HG03520 (cell line): Measurements from ENCODE around the gene HMX3.
"Not testable (repeated sequence)": the region's sequence is repeated elsewhere in the genome, so short reads cannot be mapped to it uniquely, and the experiment has no call there.

ENCODE experiments used
- ATAC-seq: cut with Tn5 transposase; IDR thresholded peaks from one replicate; pipeline ENCODE4 v1.9.1; 2021; ENCODE audit warnings: mild to moderate bottlenecking, moderate library complexity; ENCODE audit not compliant: unreplicated experiment

Gene HMX3

GRCh38 chr10:123166618-123167017, 30.8 kb downstream of the HMX3 start:
- ATAC-seq: no peak

GRCh38 chr10:123170961-123171360, 35.2 kb downstream of the HMX3 start:
- ATAC-seq: no peak

DNA sequence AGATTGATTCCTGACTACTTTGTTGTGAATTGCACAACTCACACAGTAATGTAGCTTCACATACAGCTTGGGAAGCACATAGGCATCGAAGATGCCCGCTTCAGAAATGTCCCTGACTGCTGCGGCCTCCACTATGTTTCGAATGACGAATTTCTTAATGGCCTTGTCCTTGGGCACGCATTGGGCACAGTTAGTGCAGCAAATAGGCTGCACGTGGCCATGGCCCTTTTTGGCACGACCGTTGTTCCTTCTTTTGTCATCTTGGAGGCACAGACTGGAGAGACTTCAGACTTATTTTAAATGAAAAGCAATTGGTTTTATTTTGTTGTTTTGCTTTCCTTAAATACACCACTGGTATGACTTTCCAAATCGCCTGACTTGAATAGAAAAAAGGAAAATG, 35.8 kb downstream of the HMX3 start:
- not testable (repeated sequence) for ATAC-seq

DNA sequence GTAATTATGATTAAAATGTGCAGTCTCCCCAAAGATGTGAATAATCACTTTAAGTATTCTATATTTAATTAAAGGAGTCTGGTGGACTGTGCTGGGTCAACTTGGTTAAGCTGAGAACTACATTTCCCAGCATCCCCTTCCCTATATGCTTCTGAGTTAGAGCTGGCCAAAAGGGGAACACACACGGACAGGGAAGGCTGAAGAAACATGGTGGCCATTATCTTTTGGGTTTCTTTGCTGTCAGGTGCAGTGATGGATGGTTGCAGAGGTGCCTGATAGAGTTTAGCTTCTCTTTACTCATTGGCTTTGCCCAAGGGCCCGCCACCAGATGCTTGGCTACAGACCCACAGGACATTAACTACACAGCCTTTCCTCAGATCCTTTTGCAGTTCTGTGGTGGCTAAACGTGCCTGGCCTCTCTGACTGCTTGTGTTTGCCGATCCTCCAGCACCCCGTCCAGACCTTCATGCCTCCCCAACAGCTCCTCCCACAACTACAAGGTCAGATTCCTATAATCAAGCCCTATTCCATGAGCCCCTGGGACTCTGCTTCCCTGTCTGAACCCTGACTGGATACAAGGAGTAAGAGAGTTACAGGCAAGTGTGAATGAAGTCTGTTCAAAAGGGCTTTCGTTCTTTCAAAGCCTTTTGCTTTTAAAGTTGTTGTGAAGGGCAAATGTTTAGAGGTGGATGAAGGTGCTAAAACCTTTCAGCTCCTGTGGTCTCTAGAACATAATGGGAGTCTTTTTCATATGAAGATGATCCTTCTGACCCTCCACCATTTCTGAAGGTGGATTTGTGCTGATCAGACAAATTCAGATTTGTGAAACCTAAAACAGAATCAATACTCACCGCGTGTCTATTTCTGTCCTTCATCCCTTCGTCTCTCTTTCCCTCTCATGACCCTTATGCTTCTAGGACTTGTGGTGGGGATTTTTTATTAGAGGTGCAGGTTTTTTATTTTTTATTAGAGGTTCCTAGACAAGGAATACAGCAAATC, 39.9 kb downstream of the HMX3 start:
- ATAC-seq: no peak

DNA sequence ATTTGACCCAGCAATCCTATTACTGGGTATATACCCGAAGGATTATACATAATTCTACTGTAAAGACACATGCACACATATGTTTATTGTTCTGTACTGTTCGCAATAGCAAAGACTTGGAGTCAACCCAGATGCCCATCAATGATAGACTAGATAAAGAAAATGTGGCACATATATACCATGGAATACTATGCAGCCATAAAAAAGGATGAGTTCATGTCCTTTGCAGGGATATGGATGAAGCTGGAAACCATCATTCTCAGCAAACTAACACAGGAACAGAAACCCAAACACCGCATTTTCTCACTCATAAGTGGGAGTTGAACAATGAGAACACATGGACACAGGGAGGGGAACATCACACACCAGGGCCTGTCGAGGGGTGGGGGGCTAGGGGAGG, 42.6 kb downstream of the HMX3 start:
- ATAC-seq: not testable (repeated sequence)

DNA sequence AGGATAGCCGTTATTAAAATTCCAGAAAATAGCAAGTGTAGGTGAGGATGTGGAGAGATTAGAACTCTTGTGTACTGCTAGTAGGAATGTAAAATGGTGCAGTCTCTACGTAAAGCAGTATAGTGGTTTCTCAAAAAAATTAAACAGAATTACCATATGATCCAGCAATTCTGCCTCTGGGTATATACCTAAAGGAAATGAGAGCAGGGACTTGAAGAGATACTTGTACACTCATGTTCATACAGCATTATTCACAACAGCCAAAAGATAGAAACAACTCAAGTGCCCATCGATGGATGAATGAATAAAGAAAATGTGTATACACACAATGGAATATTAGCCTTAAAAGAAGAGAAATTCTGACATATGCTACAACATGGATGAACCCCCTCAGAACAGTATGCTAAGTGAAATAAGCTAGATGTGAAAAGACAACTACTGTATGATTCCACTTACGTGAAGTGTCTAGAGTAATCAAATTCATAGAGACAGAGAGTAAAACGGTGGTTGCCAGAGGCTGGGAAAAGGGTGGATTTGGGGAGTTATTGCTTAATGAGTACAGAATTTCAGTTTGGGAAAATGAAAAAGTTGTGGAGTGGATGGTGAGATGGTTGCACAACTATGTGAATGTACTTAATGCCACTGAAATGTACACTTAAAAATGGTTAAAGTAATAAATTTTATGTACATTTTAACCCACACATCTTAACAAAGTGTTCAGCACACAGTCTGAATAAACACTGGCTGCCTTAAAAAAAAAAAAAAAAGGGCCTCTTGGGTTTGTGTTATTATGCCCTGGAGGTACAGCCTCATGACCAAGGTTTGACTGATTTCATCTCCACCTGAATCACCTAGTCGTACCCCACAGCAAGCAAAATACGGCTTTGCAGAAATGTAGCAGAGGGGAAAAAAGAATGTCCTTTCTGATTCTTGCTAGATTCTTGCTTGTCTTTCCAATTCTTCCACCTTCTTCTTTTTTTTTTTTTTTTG, 44.6 kb downstream of the HMX3 start:
- ATAC-seq: no peak

DNA sequence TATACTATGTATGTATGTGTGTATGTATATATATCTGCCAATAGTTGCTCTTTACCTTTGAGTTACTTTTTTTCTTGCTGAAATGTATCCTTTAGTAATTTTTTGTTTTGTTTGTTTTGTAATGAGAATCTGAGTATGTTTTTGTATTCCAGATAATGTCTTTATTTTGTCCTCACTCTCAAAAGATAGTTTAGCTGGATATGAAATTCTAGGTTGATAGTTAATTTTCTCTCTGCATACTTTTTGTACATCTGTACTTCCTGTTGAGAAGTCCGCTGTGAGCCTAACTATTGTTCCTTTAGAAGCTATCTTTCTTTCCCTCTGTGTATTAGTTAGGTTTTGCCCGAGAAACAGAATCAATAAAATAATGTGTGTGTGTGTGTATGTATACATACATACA, 48.0 kb downstream of the HMX3 start:
- ATAC-seq: no peak

- ATAC-seq: no peak
These were observed 52.0 kb downstream of the HMX3 start for GRCh38 chr10:123187781-123188180.
